SH-SY5Y (cell line): ENCODE results near the gene ZNF333.

Experiments
- GATA2 ChIP-seq: IDR thresholded peaks from 2 replicates; pipeline ENCODE4 v1.6.1; 2011; ENCODE audit warnings: mild to moderate bottlenecking, low read depth, low read length
- GATA3 ChIP-seq: IDR thresholded peaks from 2 replicates; pipeline ENCODE4 v1.6.1; 2011; ENCODE audit warnings: low read depth, mild to moderate bottlenecking, low read length, moderate library complexity

ZNF333 gene

GRCh38 chr19:14676762-14677161, 13.1 kb upstream of the ZNF333 start:
- TF ChIP-seq GATA3: no peak
- TF ChIP-seq GATA2: no peak

GRCh38 chr19:14677464-14677863, 12.4 kb upstream of the ZNF333 start:
- TF ChIP-seq GATA2: no peak
- no peak for TF ChIP-seq GATA3

GRCh38 chr19:14678199-14678598, 11.6 kb upstream of the ZNF333 start:
- TF ChIP-seq GATA2: no peak
- TF ChIP-seq GATA3: no peak

- no peak for TF ChIP-seq GATA3
- TF ChIP-seq GATA2: no peak
These were observed 7.8 kb upstream of the ZNF333 start for GRCh38 chr19:14682084-14682483.

- TF ChIP-seq GATA2: no peak
- no peak for TF ChIP-seq GATA3
These were observed 6.4 kb upstream of the ZNF333 start for GRCh38 chr19:14683439-14683838.

- TF ChIP-seq GATA2 (no peak), GATA3 (no peak)
These were observed 3.4 kb upstream of the ZNF333 start for GRCh38 chr19:14686411-14686810.

GRCh38 chr19:14694641-14695266, 4.9 kb downstream of the ZNF333 start:
- TF ChIP-seq GATA3 (no peak), GATA2 (no peak)

- no peak for TF ChIP-seq GATA3
- TF ChIP-seq GATA2: no peak
These were observed 5.6 kb downstream of the ZNF333 start for GRCh38 chr19:14695471-14695870.

GRCh38 chr19:14699641-14700040, 9.8 kb downstream of the ZNF333 start:
- TF ChIP-seq GATA2: no peak
- TF ChIP-seq GATA3: no peak

- TF ChIP-seq GATA2 (no peak), GATA3 (no peak)
These were observed 11.0 kb downstream of the ZNF333 start for GRCh38 chr19:14700711-14701375.

- no peak for TF ChIP-seq GATA2
- no peak for TF ChIP-seq GATA3
These were observed 14.0 kb downstream of the ZNF333 start for GRCh38 chr19:14703833-14704232.

- TF ChIP-seq GATA3 (no peak), GATA2 (no peak)
These were observed 14.6 kb downstream of the ZNF333 start for GRCh38 chr19:14704450-14704849.

- TF ChIP-seq GATA2 (no peak), GATA3 (no peak)
These were observed 26.0 kb downstream of the ZNF333 start for GRCh38 chr19:14715841-14716240.

GRCh38 chr19:14718522-14719116, 28.8 kb downstream of the ZNF333 start:
- TF ChIP-seq GATA3 (no peak), GATA2 (no peak)

GRCh38 chr19:14719162-14719561, 29.3 kb downstream of the ZNF333 start:
- no peak for TF ChIP-seq GATA2
- TF ChIP-seq GATA3: no peak

- TF ChIP-seq GATA2 (no peak), GATA3 (no peak)
These were observed 32.3 kb downstream of the ZNF333 start for GRCh38 chr19:14722127-14722526.
